Caki2 (cell line): ENCODE data around the gene NAPB. TPM values are rescaled to one million over a fixed set of nuclear protein-coding genes. Genes with fewer than 3 reads are reported as not detected.

Source experiments
- DNase-seq: peaks from one replicate; pipeline ENCODE4 v3.0.0-alpha.2; 2015; ENCODE audit warnings: low read depth
- in situ Hi-C: cut with HindIII; loops from 2 replicates; pipeline ENCODE4 v1.10.0; 2016; ENCODE audit warnings: low sequenced_read_pairs, low pct_unique_long_range_greater_than_20kb, mixed read lengths
- total RNA-seq: library from RNA; depleted of rRNA; stranded (reverse); fragments of >200 nt; shearing (Covaris generic); gene quantifications from 2 replicates; pipeline ENCODE4 v1.2.3, GENCODE V29; 2014; ENCODE audit warnings: low replicate concordance

The NAPB gene
- total RNA-seq, 1 experiment from 2014 or later: 3.1 TPM

DNA sequence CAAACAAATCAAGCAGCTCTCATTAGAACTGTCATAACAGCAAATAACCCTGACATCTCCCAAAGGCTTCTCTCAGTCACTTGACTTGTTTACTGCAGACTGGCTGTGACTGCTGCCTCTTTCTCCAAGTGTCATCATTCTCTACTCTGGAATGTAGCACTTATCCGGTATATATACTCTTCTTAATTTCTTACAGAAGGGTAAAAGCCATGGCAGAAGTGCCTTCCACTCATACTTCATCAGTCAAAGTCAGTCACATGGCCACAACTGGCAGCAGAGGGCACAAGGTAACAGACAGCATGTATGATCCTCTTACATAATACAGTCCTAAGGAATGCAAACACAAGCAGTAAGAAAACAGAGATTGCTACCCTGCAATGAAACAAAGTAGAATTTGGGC, 9.3 kb downstream of the NAPB start:
- in situ Hi-C loops: no loop called here
- DNase-seq: peak; percentile 14

DNA sequence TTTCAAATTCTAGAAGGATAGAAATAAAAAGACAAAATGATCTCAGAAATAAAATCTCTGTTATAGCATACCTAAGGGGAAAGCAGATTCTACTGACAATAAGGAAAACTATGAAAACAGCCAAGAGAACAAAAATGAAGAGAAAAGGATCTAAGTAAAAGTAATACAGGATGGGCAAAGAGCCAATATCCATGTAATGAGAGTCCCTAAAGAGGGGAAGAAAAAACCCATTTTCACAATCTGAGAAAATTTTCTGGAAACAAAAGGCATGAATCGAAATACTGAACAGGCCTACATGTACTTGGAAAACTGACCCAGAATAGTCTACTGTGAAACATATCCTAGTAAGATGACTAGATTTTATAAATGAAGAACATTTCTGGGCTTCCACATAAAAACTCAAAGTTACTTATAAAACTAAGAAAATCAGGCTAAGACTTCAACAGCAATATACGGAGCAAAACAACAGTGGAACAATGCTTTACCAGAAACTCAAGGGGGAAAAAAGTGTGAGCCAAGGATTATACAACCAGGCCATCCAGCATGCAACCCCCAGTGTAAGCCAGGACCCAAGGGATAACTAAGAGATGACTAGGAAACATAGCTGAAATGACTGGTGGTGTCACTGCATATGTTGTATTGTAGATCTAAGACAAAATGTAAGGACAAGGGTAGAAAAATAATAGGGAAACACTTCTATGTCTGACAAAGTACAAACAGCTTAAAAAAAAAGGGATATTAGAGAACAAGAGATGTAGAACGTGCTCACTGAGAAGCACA, 10.2 kb downstream of the NAPB start:
- in situ Hi-C loops: no loop called here

GRCh38 chr20:23409800-23410199, 11.5 kb downstream of the NAPB start:
- in situ Hi-C loops: no loop called here
- no peak for DNase-seq

More for the DNA sequence above, 10.2 kb downstream of the NAPB start:
- no peak for DNase-seq

DNA sequence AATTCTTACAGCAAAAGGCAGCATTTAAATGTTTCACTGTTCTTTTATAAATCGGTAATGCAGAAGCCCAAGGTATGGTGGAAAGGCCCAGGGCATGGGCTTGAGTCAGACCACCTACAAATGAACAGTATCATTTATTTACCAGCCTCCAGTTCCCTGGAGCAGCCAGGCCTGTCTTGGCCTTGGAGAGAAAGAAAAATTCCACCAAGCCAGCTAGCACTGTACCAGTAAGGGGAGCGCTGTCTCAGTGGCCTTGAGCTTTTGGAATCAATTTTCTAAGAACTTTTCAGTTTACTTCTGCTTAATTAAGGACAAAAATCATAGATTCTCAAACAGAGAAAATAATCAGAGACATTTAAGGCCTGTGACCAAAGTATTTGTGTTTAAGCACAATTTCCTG, 12.3 kb downstream of the NAPB start:
- in situ Hi-C loops: no loop called here
- no peak for DNase-seq

- no peak for DNase-seq
- in situ Hi-C loops: no loop called here
Measured at GRCh38 chr20:23407781-23408464, 13.4 kb downstream of the NAPB start.

GRCh38 chr20:23406880-23407279, 14.4 kb downstream of the NAPB start:
- DNase-seq: no peak
- in situ Hi-C loops: no loop called here

GRCh38 chr20:23404196-23404595, 17.1 kb downstream of the NAPB start:
- DNase-seq: no peak
- in situ Hi-C loops: no loop called here

- in situ Hi-C loops: no loop called here
- DNase-seq: no peak
Measured at GRCh38 chr20:23403751-23404150, 17.5 kb downstream of the NAPB start.

DNA sequence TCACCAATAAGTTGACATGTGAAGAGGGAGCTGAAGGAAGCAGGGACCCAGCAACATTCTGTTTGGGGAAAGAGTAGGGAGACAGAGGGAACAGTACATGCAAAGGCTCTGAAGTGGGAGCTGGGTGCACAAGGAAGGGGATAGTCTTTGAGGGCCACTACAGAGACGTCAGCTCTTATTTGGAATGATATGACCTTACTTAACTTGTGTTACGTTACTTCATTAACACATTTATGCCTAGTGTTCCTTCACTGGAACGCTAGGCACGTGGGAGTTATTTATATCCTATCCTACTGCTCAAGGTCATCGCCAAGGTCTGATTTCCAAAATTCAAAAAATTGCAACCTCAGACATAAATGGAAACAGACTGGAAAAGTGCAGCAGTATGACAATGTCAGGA, 20.2 kb downstream of the NAPB start:
- in situ Hi-C loops: no loop called here
- no peak for DNase-seq

DNA sequence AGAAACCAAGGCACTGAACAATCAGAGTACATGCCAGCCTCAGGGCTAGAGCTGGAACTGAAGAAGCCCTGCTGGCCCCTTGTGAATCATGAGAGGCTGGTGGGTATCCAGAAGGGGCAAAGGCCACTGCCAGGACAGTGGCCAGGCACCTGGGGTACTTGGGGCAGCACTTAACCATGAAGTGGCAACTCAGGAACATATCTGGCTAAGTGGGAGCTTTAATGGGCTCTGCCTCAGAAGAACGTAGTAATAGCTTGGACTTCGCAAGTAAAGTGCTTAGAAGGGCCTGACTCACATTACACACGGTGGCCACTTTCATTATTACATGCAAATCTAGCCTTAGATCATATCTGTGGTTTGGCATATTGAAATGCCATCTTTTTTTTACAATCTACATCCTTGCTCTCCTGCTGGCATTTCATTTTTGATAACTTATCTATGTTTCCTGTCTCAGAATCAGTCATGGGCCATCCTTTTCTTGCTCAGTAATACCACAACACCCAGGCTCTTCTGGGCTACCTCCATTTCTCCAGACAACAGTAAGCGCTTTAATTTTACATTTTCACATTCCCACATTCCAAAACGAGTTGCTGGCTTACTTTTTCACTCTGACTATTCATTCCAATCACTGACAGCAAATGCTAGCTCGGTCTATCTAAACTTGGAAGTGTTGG, 21.6 kb downstream of the NAPB start:
- DNase-seq: no peak
- in situ Hi-C loops: no loop called here

DNA sequence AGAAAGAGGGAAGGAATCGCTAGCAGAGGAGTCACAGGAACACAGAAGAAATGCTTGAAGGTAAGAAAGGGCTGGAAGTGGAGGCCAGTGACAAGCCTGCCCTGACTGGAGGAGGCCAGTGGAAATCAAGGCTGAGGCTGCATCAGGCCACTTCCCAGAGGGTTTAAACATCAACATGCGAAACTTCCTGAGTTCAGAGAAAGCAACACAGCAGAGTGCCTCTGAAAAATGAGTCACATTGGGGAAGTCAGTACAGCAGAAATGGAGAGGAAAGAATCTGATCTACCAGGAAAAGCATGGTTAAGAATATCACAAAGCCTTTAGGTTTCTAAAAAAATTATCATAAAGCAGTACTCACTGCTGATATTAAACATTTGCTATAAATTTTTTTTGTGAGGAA, 23.3 kb downstream of the NAPB start:
- in situ Hi-C loops: no loop called here
- no peak for DNase-seq

DNA sequence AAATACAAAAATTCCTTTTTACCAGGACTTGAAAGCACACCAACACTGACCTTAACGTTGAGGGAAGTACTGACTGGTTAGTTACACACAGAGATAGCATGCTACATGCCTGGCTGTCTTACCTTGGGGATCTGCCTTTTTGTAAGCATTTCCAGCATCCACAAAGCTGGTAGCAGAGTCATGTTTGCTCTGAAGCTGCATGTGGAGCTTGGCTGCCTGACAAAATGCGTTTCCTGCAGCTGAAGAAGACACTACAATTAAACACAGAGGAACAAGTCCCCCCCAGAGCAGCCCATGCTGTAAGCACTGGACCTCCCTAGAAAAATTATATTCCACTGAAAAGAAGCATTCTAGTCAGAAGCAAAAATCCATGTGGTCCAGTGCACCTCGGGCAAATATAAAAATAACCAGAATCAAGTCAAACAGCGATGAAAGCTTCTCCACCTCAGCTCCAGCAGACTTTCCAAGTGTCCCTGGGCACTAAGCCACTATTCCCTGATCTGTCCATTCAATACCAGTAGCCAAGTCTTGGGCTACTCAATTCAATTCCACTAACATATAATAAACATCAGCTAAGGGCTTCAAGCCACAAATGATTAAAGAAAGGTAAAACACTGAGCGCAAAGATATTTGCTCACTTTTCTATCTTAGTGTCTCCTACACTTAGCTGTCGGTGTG, 24.2 kb downstream of the NAPB start:
- DNase-seq: no peak
- in situ Hi-C loops: no loop called here

GRCh38 chr20:23393996-23394775, 27.1 kb downstream of the NAPB start:
- DNase-seq: no peak
- in situ Hi-C loops: no loop called here

DNA sequence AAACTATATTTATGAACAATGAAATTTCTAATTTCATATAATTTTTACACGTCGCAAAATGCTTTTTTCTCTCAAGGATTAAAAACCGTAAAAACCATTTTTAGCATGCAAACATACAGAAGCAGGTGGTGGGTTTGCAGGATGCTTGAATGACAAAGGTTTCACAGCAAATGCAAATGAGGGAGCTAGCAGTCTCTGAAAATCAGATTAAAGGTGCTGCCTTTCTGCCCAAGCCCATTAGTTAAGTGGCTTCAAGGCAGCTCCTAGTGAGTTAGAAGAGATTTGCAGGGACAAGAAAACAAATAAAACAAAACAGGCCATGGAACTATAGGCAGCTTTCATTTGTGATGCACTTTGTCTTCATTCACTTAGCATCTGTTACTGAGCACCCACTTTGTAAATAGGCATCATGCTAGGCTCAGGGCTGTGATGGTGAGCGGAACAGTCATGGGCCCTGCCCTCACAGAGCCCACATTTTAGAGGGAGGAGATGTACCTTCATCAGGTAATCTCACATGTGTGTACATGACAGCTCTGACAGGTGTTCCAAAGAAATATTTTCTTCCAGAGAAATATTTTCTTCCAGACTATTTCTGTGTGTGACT, 29.5 kb downstream of the NAPB start:
- no peak for DNase-seq
- in situ Hi-C loops: no loop called here

DNA sequence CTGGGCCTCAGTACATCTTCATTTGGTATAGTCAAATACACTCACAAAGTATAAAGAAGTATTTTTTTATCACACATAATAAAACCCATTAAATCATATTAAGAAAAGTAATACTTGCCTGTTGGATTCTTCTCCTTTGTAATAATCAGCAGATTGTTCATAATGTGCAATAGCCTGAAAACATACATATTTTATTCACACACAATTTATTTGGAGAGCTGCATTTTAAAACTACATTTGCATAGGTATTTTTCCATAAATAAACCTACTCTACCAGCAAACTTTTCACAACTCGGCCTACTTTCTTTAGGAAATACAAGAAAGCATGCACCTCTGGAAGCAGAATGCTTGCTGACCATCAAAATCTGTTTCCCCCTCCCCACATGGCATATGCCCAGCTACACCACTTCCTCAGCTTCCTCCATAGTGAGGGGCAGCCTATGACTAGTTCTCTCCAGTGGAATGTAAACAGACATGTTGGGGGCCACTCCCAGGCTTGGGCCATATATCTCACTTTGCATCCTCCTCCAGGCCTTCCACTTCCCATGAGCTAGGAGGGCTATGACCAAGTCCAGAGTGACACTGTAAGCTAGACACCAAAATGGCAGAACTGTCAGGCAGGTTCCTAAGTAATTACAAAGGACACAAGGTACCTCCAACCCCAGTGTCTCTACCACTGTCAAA, 31.1 kb downstream of the NAPB start:
- DNase-seq: no peak
- in situ Hi-C loops: no loop called here

DNA sequence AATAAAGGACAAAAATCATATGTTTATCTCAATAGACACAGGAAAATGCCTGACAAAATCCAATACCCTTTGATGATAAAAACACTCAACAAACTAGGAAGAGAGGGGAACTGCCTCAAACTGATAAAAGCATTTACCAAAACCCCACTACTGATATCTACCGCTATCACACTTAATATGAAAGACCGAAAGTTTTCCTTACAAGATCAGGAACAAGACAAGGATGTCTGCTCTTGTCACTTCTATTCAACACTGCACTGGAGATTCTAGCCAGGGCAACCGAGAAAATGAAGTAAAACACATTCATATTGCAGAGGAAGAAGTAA, 34.2 kb downstream of the NAPB start:
- DNase-seq: no peak
- in situ Hi-C loops: no loop called here

DNA sequence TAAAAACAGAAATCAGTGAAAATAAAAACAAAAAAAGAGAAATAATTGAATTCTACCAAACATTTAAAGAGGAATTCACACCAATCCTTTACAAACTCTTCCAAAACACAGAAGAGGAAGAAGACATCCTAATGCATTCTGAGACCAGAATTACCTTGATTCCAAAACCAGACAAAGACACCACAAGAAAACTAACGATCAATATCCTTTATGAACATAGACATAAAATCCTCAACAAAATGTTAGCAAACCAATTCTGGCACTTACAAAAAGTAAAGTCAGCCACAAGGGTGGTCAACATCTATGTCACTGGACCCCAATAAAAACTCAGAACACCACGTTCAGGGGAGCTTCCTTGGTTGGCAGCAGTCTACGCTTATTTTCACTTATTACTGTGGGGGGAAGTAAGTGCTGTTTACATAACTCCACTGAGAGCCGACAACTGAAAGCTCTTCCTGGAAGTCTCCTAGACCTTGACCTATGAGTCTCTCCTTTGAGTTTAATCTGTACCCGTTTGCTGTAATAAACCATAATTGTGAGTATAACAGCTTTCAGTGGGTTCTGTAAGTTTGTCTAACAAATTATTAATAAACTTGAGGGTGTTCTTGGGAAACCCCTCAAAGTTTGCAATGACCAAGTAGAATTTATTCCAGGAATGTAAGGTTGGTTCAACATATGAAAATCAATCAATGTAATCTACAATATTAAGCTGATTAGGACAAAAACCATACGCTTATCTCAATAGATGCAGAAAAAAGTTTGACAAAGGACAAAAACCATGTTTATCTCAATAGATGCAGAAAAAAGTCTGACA, 34.8 kb downstream of the NAPB start:
- in situ Hi-C loops: no loop called here
- no peak for DNase-seq
